ENCODE measurements around the gene AVEN. TPM values are rescaled to one million over a fixed set of nuclear protein-coding genes. Genes with fewer than 3 reads are reported as not detected.

Gene AVEN
- total and polyA plus RNA-seq, 9 of the 15 experiments (the other 6 are each of a cell fraction or from before 2014, with no cell fraction given) = 1.5 to 6.4 (median 4.7) TPM

DNA sequence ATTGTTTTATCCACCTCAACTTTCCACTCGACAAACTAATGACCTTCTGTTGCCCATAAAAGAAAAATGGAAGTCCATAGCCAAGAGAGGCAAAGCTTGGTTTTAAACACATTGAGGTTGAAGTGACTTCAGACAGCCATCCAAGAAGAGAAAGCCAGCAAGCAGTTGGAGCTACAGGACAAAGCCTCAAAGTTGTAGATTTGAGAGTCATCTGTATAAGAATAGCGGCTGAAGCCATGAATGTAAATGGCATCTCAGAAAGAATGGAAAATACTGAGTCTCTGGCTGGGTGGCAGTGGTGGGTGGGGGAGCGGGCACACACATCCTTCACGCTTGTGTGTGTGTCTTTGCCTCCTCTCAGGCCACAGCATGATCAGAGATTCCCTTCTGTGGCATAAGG is 194.8 kb downstream of the AVEN start:
- Histone ChIP-seq H3K36me3 (ENCODE audit: control insufficient read depth, insufficient read depth, low read length) (no peaks in the 10 kb centered on the region), H3K27me3 (ENCODE audit: control insufficient read depth in 2 of 2, insufficient read depth in 2 of 2, low read length in 2 of 2) (peaks cover 5% of the 10 kb centered on the region in 2 experiments), H3K4me3 (no peak overlapping the region), H3K9me3 (replicated peaks; ENCODE audit: control insufficient read depth, insufficient read depth, low read depth, low read length) (no peaks in the 10 kb centered on the region), H3K9me1 (ENCODE audit: control insufficient read depth, insufficient read depth, low read length) (no peaks in the 10 kb centered on the region), H3K4me2 (ENCODE audit: insufficient read depth, low read length) (no peak overlapping the region), H3K4me1 (replicated peaks in 1 of 2; ENCODE audit: control insufficient read depth in 2 of 2, insufficient read depth in 2 of 2, low read length in 2 of 2) (no peaks in the 10 kb centered on the region), H2AFZ (ENCODE audit: low read depth, low read length) (no peak overlapping the region), H3K79me2 (ENCODE audit: control insufficient read depth, insufficient read depth, low read length) (no peaks in the 10 kb centered on the region), H3K27ac (ENCODE audit: extremely low read depth, low read depth, low read length) (no peak overlapping the region), H4K20me1 (replicated peaks; ENCODE audit: control insufficient read depth, insufficient read depth, low read length) (no peaks in the 10 kb centered on the region; the same call in 1 of the 2 replicates), H3K9ac (ENCODE audit: insufficient read depth in 1 of 2, low read depth in 2 of 2, low read length in 2 of 2) (no peak overlapping the region)
- no peak for DNase-seq (ENCODE audit: extremely low read depth in 1 of 4, low spot score in 3 of 4)
- WGBS (ENCODE audit: insufficient coverage, low coverage, missing lambda C conversion rate) = 0% methylated on average over 4 of the region's 4 CpGs
- POLR2A ChIA-PET = no interaction called here
- ATAC-seq = no peak
- TF ChIP-seq IRF1 (CRISPR knock-in tag; IDR thresholded peaks at IDR 0.05; ENCODE audit: borderline replicate concordance) (no peak), ZEB2 (IDR thresholded peaks at IDR 0.05) (no peak), ILK (tag; IDR thresholded peaks at IDR 0.05; ENCODE audit: borderline replicate concordance, low read depth) (no peak), ZNF785 (CRISPR knock-in tag; IDR thresholded peaks at IDR 0.05) (no peak), GABPB2 (CRISPR knock-in tag; conservative IDR thresholded peaks at IDR 0.05) (no peak), SMARCC2 (IDR thresholded peaks at IDR 0.05; ENCODE audit: low read depth) (no peak), HDAC6 (IDR thresholded peaks at IDR 0.05; ENCODE audit: low read depth, low read length) (no peak), SAP30 (IDR thresholded peaks at IDR 0.05; ENCODE audit: borderline replicate concordance, insufficient read depth, low read depth, low read length, poor library complexity, severe bottlenecking) (no peak), FIP1L1 (IDR thresholded peaks at IDR 0.05; ENCODE audit: low read depth, low read length, poor library complexity, severe bottlenecking) (no peak), ZNF766 (CRISPR knock-in tag; conservative IDR thresholded peaks at IDR 0.05) (no peak), ZBTB7A (IDR thresholded peaks at IDR 0.05; ENCODE audit: borderline replicate concordance, control insufficient read depth, low read depth, low read length) (no peak)
- TF ChIP-seq, protein P1, sequence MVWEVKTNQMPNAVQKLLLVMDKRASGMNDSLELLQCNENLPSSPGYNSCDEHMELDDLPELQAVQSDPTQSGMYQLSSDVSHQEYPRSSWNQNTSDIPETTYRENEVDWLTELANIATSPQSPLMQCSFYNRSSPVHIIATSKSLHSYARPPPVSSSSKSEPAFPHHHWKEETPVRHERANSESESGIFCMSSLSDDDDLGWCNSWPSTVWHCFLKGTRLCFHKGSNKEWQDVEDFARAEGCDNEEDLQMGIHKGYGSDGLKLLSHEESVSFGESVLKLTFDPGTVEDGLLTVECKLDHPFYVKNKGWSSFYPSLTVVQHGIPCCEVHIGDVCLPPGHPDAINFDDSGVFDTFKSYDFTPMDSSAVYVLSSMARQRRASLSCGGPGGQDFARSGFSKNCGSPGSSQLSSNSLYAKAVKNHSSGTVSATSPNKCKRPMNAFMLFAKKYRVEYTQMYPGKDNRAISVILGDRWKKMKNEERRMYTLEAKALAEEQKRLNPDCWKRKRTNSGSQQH (CRISPR knock-in tag; IDR thresholded peaks at IDR 0.05) = no peak
- TF ChIP-seq, protein P2, sequence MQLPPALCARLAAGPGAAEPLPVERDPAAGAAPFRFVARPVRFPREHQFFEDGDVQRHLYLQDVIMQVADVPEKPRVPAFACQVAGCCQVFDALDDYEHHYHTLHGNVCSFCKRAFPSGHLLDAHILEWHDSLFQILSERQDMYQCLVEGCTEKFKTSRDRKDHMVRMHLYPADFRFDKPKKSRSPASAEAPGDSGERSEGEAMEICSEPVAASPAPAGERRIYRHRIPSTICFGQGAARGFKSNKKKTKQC (CRISPR knock-in tag; IDR thresholded peaks at IDR 0.05) = no peak
- TF ChIP-seq, protein P3, sequence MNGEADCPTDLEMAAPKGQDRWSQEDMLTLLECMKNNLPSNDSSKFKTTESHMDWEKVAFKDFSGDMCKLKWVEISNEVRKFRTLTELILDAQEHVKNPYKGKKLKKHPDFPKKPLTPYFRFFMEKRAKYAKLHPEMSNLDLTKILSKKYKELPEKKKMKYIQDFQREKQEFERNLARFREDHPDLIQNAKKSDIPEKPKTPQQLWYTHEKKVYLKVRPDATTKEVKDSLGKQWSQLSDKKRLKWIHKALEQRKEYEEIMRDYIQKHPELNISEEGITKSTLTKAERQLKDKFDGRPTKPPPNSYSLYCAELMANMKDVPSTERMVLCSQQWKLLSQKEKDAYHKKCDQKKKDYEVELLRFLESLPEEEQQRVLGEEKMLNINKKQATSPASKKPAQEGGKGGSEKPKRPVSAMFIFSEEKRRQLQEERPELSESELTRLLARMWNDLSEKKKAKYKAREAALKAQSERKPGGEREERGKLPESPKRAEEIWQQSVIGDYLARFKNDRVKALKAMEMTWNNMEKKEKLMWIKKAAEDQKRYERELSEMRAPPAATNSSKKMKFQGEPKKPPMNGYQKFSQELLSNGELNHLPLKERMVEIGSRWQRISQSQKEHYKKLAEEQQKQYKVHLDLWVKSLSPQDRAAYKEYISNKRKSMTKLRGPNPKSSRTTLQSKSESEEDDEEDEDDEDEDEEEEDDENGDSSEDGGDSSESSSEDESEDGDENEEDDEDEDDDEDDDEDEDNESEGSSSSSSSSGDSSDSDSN (IDR thresholded peaks at IDR 0.05; ENCODE audit: borderline replicate concordance in 1 of 2, low read depth in 2 of 2, low read length in 2 of 2) = no peak
- FAIRE-seq = no peak
- CTCF ChIA-PET (ENCODE audit: low intra/inter-chr PET ratio) = no interaction called here
- no TSS peak for BruUV-seq (replicated peaks)
- in situ Hi-C loops (cut with MboI) = no loop called here
- intact Hi-C loops (cut with micrococcal nuclease) = no loop called here
